CD4-positive, alpha-beta T cell treated with Interleukin-6 for 4 hours (primary cell): ENCODE measurements around the gene NLRX1.
"Not testable (repeated sequence)": the region's sequence is repeated elsewhere in the genome, so short reads cannot be mapped to it uniquely, and the experiment has no call there.

Source experiments
- DNase-seq: peaks from one replicate; pipeline ENCODE4 v3.0.0-alpha.2; 2020; ENCODE audit warnings: mixed read lengths

NLRX1 gene

GRCh38 chr11:119168471-119169281 lies at the start of gene NLRX1:
Gene NLRX1, plus strand, starts transcription at chr11:119168725. Its CDS starts 2,679 bp downstream, at chr11:119171404.
- DNase-seq, result peak; percentile 86

DNA sequence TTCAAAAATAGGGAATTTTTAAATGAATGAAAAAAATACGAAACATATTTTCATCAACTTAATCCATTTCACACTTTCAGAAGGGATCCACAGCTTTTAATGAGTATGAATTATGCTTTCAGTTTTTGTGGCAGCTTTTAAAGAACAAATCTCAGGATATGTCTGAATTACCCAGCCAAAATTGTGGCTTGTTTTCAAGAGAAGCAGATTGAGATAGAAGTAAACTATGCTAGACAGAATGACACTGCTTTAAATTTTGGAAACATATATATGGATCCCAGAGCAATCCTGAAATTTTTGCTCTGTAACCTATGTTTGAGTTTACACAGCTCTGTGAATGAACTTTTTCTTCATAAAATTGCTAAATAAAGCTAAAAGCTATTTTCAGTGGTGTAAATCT lies 49.6 kb upstream of the NLRX1 start:
- DNase-seq, result no peak

GRCh38 chr11:119120639-119121007 lies 47.9 kb upstream of the NLRX1 start:
- no peak for DNase-seq

DNA sequence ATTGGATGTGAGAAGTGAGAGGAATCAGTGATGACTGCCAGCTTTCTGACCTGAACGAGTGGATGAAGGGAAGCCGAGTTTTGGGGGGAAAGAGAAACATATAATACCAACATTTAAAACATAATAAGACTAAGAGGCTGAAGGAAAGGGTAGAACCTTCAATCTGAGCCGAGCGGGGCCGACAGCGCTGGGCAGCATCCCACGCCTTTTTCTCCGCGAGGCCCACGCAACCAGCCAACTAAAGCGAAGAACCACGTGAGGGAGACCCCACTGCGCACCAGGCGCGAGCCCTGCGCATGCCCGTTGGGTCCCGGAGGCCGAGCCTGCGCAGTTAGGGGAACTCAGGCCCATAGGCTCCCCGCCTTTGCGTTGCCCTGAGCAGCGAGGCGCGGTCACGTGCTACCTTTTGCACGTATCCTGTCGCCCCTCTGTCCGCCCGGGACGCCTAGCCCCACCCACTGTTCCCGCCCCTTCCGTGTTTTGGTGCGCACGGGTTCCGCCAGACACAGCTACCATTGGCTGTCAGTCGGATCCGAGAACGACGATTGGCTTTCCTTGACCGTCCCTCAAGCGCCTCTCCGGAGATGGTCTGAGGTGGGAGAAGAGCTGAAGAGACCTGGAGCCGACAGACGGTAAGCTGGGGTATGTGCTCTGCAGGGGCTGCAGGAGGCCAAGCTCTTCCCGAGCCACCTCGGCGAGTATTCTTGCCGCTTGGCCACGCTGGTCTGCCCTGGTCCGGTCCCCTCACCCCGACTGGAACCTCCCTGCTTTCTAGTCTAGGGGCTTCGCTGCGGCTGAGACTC lies 47.3 kb upstream of the NLRX1 start, which contains the start of gene HINFP:
HINFP (plus strand) TSS at position 573 of the 803 bp plus-strand sequence. CDS start 5,365 bp downstream, outside the sequence.
- DNase-seq, result peak; percentile 100

- DNase-seq, result no peak
Observed at GRCh38 chr11:119121811-119122124, 46.8 kb upstream of the NLRX1 start.

GRCh38 chr11:119125821-119126220 lies 42.7 kb upstream of the NLRX1 start:
- DNase-seq, result no peak

- no peak for DNase-seq
Observed at GRCh38 chr11:119126675-119127268, 41.8 kb upstream of the NLRX1 start.

DNA sequence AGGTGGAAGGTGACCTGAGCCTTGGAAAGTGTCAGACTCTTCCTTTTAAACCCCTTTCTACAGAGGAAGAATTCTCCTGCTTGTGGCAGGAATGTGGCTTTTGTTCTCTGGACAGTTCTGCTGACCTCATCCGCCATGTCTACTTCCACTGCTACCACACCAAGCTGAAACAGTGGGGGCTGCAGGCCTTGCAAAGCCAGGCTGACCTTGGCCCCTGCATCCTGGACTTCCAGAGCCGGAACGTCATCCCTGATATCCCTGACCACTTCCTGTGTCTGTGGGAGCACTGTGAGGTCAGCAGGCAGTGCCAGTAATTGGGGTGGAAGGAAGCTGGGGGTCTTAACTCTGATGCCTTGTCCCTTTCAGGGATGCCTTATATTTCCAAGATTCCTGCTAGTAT lies 37.9 kb upstream of the NLRX1 start:
- DNase-seq, result no peak

DNA sequence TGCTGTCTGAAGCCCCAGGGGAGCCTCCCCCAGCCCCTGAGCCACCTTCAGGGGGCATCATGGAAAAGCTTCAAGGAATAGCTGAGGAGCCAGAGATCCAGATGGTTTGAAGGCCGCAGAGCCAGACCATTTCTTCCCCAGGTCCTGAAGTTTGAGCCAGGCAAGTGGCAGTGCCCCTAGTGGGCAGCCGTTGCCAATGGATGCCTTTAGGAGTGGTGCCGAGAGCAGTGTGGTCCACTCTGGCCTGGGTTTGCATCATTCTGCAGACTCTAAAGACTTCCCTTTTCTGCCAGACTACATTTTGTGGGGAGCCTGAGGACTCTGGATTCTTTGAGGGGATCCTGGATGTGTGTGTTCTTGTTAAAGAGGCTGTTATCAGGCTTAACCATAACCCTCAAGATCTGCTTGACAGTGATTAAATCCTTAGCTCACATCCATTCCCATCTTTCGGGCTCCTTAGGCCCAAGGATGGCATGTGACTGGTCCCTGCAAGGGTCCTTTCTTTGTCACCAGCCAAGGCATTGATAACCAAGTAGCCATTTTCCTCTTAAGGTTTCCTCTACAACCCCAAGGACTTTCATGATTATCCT lies 34.0 kb upstream of the NLRX1 start:
- no peak for DNase-seq

GRCh38 chr11:119139276-119139675 lies 29.2 kb upstream of the NLRX1 start:
- DNase-seq, result not testable (repeated sequence)

GRCh38 chr11:119144825-119145486 lies 23.6 kb upstream of the NLRX1 start:
- DNase-seq, result peak; percentile 25

- DNase-seq, result no peak
Observed at GRCh38 chr11:119145551-119145950, 23.0 kb upstream of the NLRX1 start.

DNA sequence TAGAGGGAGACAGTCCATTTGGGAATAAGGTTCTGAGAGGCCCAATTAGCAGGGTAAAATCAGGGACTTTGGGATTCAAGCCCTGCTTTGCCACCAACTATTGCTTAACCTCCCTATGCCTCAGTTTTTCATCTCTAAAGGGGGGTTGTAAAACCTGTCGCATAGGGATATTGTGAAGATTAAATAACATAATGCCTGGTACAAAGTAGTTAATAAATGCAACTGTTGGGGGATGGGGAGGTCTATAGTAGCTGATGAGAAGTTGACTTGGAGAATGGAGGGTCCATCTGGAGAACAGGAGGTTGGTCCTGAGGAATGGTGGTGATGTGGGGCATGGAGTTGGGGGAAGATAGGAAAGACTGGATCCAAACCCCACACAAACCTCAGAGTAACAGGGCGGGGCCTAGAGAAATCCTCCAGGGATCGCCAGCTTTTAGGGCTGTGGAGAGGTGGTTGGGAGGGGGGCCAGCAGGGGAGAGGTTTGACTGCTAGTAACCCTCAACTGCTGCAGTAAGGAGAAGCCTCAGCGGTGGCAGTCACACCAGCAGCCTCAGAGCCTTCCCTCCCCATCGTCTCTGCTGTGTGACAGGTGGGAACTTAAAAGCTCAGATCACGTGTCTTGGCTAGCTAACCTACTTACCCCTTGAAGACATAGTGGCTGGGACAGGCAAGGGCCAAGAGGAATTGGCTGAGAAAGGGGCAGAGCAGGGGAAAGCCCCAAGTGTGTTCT lies 20.8 kb upstream of the NLRX1 start:
- DNase-seq, result no peak

- DNase-seq, result no peak
Observed at GRCh38 chr11:119148720-119149017, 19.9 kb upstream of the NLRX1 start.

GRCh38 chr11:119149018-119149785 lies 19.3 kb upstream of the NLRX1 start, which contains the start of gene ABCG4:
Gene ABCG4, plus strand, starts transcription at chr11:119149052. Its CDS starts 914 bp downstream, at chr11:119149966.
- peak; percentile 48 for DNase-seq

GRCh38 chr11:119149786-119150275 lies 18.7 kb upstream of the NLRX1 start:
- no peak for DNase-seq

DNA sequence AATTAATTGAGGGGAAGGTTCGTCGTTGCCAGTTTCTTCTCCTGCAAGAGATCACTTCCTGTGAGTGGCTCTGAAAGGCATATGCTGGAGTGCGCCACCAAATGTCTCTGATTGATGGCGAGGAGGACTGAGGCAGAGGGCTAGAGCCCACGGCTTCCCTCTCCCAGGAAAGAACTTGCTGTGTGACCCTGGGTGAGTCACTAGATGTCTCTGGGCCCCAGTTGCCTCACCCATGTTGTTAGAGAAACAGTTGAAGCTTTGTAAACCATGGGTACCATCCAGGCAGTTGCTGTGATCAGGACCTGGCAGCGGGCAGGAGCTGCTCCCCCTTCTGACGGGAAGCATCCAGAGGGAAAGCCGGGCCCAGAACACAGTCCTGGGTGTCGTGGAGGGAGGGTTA lies 16.5 kb upstream of the NLRX1 start:
- no peak for DNase-seq

- no peak for DNase-seq
Observed at GRCh38 chr11:119152604-119153003, 15.9 kb upstream of the NLRX1 start.

GRCh38 chr11:119153049-119153818 lies 15.3 kb upstream of the NLRX1 start:
- no peak for DNase-seq

- DNase-seq, result no peak
Observed at GRCh38 chr11:119154178-119154577, 14.3 kb upstream of the NLRX1 start.
